Testis (tissue), 3 donors: Measurements from ENCODE around the gene RNF167. TPM values are rescaled to one million over a fixed set of nuclear protein-coding genes. Genes with fewer than 3 reads are reported as not detected.

Source experiments
- DNase-seq: peaks from one replicate; pipeline ENCODE4 v3.0.0-alpha.2; 2019
- H3K27ac ChIP-seq, 2 donors: fragments of 200-600 bp; sonication (generic); one replicate each; pipeline ENCODE4 v1.5.1; 2019
- H3K27me3 ChIP-seq: fragments of 200-600 bp; sonication (generic); one replicate; pipeline ENCODE4 v1.5.1; 2019
- H3K36me3 ChIP-seq: fragments of 200-600 bp; sonication (generic); one replicate; pipeline ENCODE4 v1.5.1; 2017; ENCODE audit warnings: low read depth; ENCODE audit errors: missing control alignments
- H3K4me1 ChIP-seq: fragments of 200-600 bp; sonication (generic); one replicate; pipeline ENCODE4 v1.5.1; 2019
- H3K4me3 ChIP-seq, 2 donors: fragments of 200-600 bp; sonication (generic); one replicate each; pipeline ENCODE4 v1.5.1; 2017 to 2019
- H3K9me3 ChIP-seq: fragments of 200-600 bp; sonication (generic); one replicate; pipeline ENCODE4 v1.5.1; 2017
- CTCF ChIP-seq, 3 experiments: fragments of 450-650 bp in 2 of 3; fragments of 200-600 bp in 1 of 3; sonication (generic) in 1 of 3; IDR thresholded peaks; one replicate each; pipeline ENCODE4 v1.5.1; 2016 to 2019; ENCODE audit warnings: antibody characterized with exemption in 3 of 3, mild to moderate bottlenecking in 2 of 3, moderate library complexity in 1 of 3
- POLR2A ChIP-seq: fragments of 450-650 bp; IDR thresholded peaks from one replicate; pipeline ENCODE4 v1.6.1; 2017; ENCODE audit warnings: antibody characterized with exemption, mild to moderate bottlenecking, moderate library complexity
- WGBS, 2 donors: methylation state at CpG; one replicate each; pipeline ENCODE4 v1.1.5; 2018; 5-methylcytosine and 5-hydroxymethylcytosine counted together
- intact Hi-C: fragments of 100-400 bp; cut with DNase I; formaldehyde crosslinking; loops from one replicate; pipeline ENCODE4 v1.15.1; 2023; ENCODE audit warnings: low total_unique reads
- polyA plus RNA-seq: library from polyadenylated mRNA; stranded (reverse); fragments of 350-450 nt; fragmentation: Illumina TruSeq; extraction: RNeasy Lipid Tissue Mini Kit (QIAGEN cat#74804); gene quantifications from one replicate; pipeline ENCODE4 v1.2.3, GENCODE V29; 2014; ENCODE audit warnings: low read depth, low replicate concordance; ENCODE audit not compliant: insufficient read depth
- total RNA-seq, 2 donors: library from RNA; depleted of rRNA; stranded (reverse); fragments of >200 nt; gene quantifications; one replicate each; pipeline ENCODE4 v1.2.3, GENCODE V29; 2016

RNF167 gene
- total and polyA plus RNA-seq, 3 donors from 2014 or later: 110 to 211 (median 111) TPM

DNA sequence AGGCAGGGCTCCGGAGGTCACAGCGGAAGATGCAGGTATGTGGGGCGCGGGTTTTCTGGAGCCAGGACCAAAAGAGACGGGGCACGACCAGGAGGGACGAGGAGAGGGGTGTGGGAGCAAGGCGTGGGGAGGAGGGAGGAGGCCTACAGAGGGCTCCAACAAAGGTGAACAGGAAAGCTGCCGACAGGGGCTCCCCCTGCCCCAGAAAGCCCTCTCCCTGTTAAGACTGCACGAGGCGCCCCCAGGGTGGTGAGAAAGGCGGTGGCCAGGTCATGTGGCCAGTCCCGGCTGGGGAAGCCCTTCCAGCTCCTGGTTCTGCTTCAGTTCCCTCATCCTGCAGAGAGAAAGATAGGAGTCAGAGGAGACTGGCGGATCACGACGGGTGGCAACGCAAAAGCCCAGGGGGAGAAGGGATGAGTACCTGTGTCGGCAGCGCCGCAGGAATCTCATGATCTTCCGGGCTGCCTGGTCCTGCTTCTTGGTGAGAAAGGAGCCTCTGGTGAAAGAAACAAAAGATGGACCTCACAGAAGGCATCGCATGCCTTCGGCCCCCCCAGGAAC, 28.5 kb downstream of the RNF167 start:
- Histone ChIP-seq H3K27ac (peak overlapping the region; percentile 87 to 97), H3K4me3 (peak overlapping the region; percentile 67 to 76), H3K4me1 (peaks cover 22% of the 10 kb centered on the region), H3K9me3 (no peaks in the 10 kb centered on the region), H3K27me3 (no peaks in the 10 kb centered on the region), H3K36me3 (no peaks in the 10 kb centered on the region)
- intact Hi-C loops: no loop called here
- TF ChIP-seq POLR2A: no peak
- no peak for TF ChIP-seq CTCF (IDR thresholded peaks at IDR 0.05)
- DNase-seq: peak; percentile 45
- WGBS, 2 donors: 16 to 23% methylated on average over 22 to 23 of the region's 23 CpGs

DNA sequence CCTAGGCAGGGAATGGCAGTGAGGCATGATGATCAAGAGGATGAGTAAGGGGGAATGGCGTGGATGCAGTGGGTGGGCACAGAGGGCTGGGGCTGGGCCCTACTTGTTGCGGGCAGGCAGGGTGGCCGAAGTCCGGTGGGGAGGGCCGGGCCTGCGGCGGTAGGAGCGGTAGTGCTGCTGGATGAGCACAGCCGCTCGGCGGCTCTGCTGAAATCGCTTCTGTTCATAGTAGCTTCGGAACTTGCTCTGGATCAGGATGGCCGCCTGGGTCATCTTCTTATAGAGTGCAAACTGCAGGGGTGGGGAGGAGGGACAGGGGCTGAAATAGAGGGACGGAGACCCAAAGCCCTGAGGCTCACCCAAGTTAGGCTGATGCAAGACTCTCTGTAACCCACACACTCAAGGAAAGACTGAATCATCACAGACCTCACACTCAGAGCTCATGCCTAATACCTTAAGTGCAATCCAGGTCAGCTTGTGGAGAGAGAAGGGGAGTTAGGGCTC, 29.0 kb downstream of the RNF167 start:
- no peaks in the 10 kb centered on the region for H3K36me3 ChIP-seq

GRCh38 chr17:4969551-4970173, 29.6 kb downstream of the RNF167 start:
- H3K36me3 ChIP-seq: no peaks in the 10 kb centered on the region
- no peaks in the 10 kb centered on the region for H3K27me3 ChIP-seq
- peaks cover 22% of the 10 kb centered on the region for H3K4me1 ChIP-seq
- intact Hi-C loops: no loop called here
- H3K27ac ChIP-seq: peak overlapping the region in 1 of 2 donors; percentile 97
- no peak for DNase-seq
- no peak for TF ChIP-seq POLR2A
- no peak for TF ChIP-seq CTCF (IDR thresholded peaks at IDR 0.05)
- 68 to 70% methylated on average over 15 to 16 of the region's 16 CpGs for WGBS, 2 donors
- no peaks in the 10 kb centered on the region for H3K9me3 ChIP-seq
- no peak overlapping the region for H3K4me3 ChIP-seq

More for the DNA sequence above, 29.0 kb downstream of the RNF167 start:
- H3K4me3 ChIP-seq: no peak overlapping the region
- WGBS, 2 donors: 40 to 60% methylated on average over 15 of the region's 15 CpGs
- H3K4me1 ChIP-seq: peaks cover 22% of the 10 kb centered on the region
- DNase-seq: no peak
- no peak for TF ChIP-seq CTCF (IDR thresholded peaks at IDR 0.05)
- no peak for TF ChIP-seq POLR2A
- no peaks in the 10 kb centered on the region for H3K9me3 ChIP-seq
- intact Hi-C loops: no loop called here
- H3K27me3 ChIP-seq: no peaks in the 10 kb centered on the region
- H3K27ac ChIP-seq: peak overlapping the region in 1 of 2 donors; percentile 97

DNA sequence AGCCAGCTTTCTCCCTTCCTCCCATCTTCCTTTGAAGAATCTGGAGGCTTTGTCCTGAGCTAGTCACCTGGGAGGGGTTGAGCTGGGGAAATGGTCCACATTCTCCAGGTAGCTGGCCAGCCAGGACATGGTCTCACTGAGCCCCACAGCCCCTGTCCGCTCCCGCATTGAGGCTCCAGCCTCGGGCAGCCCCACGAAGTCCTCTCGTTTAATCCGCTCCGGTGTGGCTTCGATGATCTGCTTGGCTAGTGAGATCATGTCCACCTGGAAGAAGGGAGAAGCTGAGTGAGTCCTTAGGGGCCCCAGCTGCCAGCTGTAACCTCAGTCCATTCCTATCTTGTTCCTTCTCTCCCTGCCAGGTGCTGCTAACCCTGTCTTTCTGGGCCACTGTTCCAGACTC, 30.2 kb downstream of the RNF167 start:
- Histone ChIP-seq H3K27me3 (no peaks in the 10 kb centered on the region), H3K27ac (no peak overlapping the region), H3K36me3 (no peaks in the 10 kb centered on the region), H3K4me1 (peaks cover 21% of the 10 kb centered on the region), H3K9me3 (no peaks in the 10 kb centered on the region), H3K4me3 (no peak overlapping the region)
- WGBS, 2 donors: 98% methylated on average over 8 of the region's 8 CpGs
- TF ChIP-seq CTCF (IDR thresholded peaks at IDR 0.05) (no peak), POLR2A (no peak)
- intact Hi-C loops: no loop called here
- DNase-seq: no peak
